Activated T-helper 1 cell treated with anti-CD3 and anti-CD28 coated beads, Interleukin-2, amount 50 U/mL, for 16 hours (primary cell): ENCODE data around the gene VEZF1.

Experiments
- DNase-seq, 2 donors: peaks; one replicate each; pipeline ENCODE4 v3.0.0-alpha.2; 2020; ENCODE audit warnings: low read depth in 1 of 2, low spot score in 1 of 2

VEZF1 gene

DNA sequence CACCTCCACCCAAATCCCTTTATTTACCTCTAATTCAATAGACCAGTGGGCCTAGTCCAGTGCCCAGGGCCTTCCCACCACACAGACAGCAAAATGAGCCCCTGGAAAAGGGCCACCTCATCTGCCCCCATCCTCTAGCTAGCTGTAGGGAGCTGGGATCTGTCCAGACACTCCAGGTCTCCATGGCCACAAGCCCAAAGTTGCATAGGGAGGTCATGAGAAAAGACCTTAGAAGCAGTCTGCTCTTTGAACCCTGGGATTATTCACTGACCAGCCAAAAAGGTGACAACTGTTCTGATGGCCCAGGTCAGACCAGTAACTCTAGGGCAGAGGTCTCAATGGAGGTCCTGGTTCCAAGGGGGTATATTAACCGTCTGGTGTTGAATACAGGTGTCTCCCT lies 34.8 kb downstream of the VEZF1 start:
- DNase-seq, result no peak

DNA sequence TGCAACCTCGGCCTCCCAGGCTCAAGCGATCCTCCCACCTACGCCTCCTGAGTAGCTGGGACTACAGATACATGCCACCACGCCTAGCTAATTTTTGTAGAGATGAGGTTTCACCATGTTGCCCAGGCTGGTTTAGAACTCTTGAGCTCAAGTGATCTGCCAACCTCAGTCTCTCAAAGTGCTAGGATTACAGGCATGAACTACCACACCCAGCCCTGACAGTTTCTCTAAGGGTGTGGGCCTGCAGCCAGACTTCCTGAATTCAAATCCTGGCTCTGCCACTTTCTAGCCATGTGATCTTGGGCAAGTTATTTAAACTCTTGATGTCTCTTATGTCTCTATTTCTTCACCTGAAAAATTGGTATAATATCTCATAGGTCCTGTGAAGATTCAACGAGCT lies 38.4 kb downstream of the VEZF1 start:
- no peak for DNase-seq

GRCh38 chr17:57948555-57949420 lies 39.3 kb downstream of the VEZF1 start:
- DNase-seq, result no peak

DNA sequence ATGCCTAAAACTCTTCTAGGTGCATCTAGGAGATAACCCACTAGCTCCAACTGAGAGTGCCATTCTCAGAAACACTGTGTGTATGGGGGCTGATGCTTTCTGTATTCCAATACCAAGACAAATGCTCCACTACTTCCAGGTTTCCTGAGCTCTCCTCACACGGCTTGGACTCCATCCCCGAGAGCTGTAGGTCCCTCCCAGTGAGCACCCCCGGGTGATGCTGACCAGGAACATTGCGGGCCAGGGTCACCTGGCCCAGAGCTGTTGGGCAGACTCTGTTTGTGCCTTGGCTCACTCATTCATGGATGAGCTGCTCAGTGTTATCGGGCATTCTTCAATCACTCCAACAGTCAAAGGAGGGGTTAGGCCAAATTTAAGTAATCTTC lies 39.9 kb downstream of the VEZF1 start:
- no peak for DNase-seq

DNA sequence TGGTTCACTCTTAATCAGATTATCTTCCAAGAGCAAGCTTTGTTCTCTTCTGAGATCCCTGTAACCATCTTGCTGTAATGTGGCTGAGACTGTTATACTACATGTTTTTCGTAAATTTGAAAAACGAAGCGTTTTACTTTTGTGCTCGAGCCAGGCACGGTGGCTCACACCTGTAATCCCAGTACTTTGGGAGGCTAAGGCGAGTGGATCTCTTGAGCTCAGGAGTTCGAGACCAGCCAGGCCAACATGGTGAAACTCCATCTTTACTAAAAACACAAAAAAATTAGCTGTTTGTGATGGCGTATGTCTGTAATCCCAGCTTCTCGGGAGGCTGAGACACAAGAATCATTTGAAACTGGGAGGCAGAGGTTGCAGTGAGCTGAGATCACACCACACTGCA lies 40.7 kb downstream of the VEZF1 start:
- DNase-seq, result no peak

GRCh38 chr17:57946798-57947358 lies 41.2 kb downstream of the VEZF1 start:
- DNase-seq, result no peak

GRCh38 chr17:57945996-57946797 lies 41.9 kb downstream of the VEZF1 start:
- DNase-seq, result no peak

GRCh38 chr17:57944908-57945307 lies 43.1 kb downstream of the VEZF1 start:
- no peak for DNase-seq

DNA sequence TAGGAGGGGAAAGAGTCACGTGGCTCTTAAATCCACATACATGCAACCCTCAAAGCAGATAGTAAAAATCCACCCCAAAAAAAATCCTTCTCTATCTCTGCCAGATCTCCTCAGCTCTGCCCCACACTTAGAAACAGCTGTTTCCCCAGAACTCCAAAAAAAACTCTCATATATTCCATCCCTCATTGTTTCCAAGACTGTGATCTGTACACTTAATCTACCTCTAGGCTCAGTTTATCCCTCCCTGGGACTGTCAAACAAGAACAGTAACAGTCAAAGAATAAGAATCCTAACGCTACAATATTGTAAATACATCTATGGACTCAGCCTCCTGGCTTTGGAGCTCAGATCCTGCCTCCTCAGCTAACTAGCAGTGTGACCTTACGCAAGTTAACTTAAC lies 44.4 kb downstream of the VEZF1 start:
- no peak for DNase-seq

GRCh38 chr17:57943140-57943539 lies 44.9 kb downstream of the VEZF1 start:
- DNase-seq, result no peak

DNA sequence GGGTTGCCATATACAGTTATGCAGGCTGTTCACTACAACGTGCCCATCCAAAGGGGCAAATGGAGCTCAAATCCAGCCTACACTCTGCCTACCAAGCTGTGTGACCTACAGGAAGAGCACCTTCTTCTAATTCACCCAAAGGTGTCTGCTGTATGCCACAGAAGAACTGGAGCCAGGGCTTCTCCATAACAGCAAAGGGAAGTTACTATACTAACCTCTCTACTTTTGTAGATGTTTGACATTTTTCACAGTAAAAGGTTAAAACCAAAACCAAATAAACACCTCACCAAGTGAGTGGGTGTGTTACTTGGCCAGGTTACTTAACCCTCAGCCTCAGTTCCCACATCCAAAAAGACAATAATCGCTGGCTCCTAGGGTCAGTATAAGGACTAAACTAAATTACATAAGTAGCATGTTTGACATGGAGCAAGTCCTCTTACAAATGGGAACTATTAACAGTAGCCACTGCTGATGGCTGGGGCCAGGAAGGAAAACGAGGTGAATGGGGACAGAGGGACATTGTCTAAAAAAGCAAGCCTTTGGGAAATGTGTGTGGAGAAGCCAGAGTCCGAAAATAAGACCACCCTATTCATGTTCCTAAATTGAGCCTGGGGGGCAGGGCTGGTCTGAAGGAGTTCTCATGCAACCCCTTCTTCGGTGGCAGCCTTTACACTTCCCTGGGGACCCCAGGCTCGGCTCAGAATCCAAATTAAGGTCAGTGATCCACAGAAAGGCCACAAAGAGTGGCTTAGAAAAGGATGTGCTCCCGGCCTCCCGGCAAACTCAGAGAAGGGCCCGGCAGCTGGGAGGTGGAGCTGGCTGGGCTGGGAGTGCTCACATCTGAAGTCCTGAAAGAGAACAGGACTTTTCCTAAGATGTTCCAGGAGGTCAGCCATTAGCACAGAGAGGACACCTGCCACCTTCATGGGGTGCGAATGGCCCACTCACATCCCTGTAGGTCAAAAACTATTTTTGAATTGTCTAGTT lies 46.4 kb downstream of the VEZF1 start:
- DNase-seq, result no peak

GRCh38 chr17:57940653-57941329 lies 47.3 kb downstream of the VEZF1 start:
- no peak for DNase-seq

DNA sequence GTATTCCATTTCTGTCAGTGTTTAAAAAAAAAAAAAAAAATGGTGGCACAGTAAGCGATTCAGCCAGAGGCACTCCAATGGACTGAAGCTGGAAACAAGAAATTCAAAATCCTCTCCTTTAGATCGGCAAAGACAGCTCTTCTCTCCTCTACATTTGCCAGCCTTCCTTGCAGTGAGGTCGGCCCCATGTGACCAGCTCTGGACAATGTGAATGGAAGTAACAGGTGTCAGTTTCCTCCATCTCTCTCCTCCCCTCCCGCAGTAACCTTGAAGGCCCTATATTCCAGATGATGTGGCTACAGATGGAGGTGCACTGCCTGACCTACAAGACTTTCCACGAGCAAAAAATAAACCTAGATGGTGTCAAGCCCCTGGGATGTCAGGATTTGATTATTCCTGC lies 47.8 kb downstream of the VEZF1 start:
- no peak for DNase-seq

- DNase-seq, result no peak
Observed at GRCh38 chr17:57939797-57940196, 48.3 kb downstream of the VEZF1 start.

GRCh38 chr17:57938061-57938502 lies 50.0 kb downstream of the VEZF1 start:
- no peak for DNase-seq

DNA sequence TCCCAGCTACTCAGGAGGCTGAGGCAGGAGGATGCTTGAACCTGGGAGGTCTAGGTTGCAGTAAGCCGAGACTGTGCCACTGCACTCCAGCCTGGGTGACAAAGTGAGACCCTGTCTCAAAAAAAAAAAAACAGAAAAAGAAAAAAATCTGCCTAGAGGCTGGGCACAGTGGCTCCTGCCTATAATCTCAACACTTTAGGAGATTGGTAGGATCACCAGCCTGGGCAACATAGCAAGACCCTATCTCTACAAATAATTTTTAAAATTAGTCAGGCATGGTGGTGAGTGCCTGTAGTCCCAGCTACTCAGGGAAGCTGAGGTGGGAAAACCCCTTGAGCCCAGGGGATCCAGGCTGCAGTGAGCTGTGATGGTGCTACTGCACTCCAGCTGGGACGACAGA lies 50.6 kb downstream of the VEZF1 start:
- no peak for DNase-seq

DNA sequence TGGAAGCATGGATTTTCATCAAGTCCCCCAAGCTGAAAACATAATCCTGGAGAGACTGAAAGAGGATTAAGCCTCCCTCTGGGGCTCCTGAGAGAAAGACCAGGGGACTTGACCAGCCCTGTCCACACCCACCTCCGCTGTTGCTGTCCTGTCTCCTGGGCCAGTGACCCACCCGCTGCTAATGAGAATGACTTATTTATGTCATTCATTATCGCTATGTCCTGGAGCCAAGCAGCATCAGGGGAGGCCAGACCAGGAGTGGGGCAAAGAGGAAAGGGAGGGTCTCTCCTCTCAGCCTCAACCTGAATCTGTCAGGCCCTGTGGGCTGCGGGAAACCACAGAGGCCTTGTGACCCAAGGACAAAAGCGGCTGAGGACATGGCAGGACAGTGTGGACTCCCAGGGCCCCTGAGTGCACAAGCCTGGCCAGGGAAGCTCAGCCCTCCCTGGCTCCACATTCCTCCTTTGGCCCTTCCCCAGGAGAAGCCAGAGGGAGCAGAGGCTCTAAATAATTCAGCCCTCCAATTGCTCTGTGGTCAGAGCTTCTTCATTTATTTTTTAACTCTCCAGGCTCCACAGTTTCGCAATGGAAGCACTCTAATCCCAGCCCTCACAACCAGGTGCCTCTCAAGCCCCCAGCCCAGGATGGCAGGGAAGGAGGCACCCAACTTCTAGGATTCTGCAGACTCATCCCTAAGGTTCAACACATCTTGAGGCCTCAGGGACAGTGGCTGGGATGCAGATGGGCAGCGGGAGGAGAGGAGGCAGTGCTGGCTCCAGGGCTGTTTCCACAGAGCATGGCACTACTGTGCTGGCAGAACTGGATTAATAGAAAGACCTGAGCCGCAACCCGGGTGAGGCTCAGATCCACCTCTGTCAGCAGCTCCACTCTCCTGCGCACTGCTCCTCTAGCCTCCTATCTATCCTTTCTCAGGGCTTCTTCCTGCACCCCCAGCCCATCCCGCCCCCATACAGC lies 51.9 kb downstream of the VEZF1 start:
- no peak for DNase-seq

DNA sequence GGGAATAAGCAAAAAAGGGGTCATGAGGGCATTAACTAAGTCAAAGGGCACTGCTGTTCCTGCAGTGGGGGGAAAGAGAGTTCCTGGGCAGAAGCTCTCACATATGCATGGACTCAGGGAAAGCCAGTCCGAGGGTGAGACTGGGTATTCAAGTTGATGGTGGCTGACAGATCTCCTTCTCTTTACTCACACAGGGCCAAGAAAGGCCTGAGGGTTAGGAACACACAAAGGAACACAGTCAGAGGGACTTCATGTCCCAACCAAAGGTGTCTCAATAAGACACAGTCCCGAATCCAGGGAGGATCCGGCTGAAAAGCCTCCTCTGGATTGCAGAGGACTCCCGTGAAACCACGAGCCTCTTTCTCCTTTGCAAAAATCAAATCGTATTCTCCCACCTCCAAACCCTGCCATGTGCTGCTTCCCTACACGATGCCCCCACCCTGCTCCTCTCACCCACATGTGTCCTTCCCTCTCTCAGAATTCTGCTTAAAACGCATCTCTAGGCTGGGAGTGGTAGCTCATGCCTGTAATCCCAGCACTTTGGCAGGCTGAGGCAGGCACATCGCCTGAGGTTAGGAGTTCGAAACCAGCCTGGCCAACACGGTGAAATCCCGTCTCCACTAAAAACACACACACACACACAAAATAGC lies 56.4 kb downstream of the VEZF1 start:
- no peak for DNase-seq

DNA sequence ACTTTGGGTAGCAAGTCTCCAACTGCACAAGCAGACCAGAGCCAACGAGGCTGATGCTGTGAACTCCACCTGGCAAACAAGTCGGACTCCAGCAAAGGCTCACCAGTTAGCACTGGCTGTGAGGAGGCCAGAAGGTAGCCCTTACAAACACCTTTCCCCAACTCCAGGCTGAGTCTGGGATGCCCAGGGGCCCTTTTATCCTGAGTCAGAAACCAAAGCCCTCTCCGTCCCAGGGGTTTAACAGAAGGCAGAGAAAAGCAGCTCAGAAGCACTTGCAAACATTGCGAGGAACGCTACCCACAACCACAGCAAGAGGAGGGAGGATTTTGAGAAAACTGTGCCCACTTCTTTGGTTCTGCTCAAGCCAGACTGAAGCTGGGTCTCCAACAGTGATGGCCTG lies 57.8 kb downstream of the VEZF1 start:
- no peak for DNase-seq
